ENCODE measurements around the gene TNFSF4. TPM values are rescaled to one million over a fixed set of nuclear protein-coding genes. Genes with fewer than 3 reads are reported as not detected.
A peak's percentile ranks its signal among the peaks of the same experiment; 100 is the strongest.

TNFSF4 gene
- total RNA-seq, 2 donors from 2014 or later: 3.3 to 6.2 TPM

DNA sequence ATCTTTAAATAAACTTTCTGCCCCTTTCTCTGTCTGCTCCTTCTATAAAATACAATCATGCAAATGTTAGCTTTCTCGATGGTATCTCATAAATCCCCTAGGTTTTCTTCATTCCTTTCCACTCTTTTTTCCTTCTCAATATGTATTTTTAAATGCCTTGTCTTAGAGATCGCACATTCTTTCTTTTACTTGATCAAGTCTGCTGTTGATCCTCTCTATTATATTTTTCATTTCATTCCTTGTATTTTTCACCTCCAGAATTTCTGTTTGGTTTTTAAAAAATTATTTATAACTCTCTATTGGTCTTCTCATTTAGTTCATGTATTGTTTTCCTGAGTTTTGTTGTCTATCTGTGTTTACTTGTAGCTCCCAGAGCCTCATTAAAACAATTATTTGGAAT, 36.0 kb downstream of the TNFSF4 start:
- WGBS, 2 experiments (ENCODE audit: insufficient coverage in 1 of 2, insufficient read length in 1 of 2): 73 to 88% methylated on average over 2 of the region's 2 CpGs
- Histone ChIP-seq H3K36me3 (ENCODE audit: control insufficient read depth, insufficient read depth, low read length) (no peaks in the 10 kb centered on the region), H3K27ac (ENCODE audit: low read depth, low read length) (no peak overlapping the region), H3K4me3 (ENCODE audit: low read length) (no peak overlapping the region), H3K9ac (ENCODE audit: extremely low read depth, low read length, poor library complexity, severe bottlenecking) (no peak overlapping the region), H3K9me3 (ENCODE audit: control insufficient read depth, low read length) (peaks cover 32% of the 10 kb centered on the region), H3K27me3 (ENCODE audit: control insufficient read depth, insufficient read depth, low read length, poor library complexity, severe bottlenecking) (no peaks in the 10 kb centered on the region), H3K4me1 (ENCODE audit: control insufficient read depth, insufficient read depth, low read length) (no peaks in the 10 kb centered on the region)
- TF ChIP-seq, protein P1, sequence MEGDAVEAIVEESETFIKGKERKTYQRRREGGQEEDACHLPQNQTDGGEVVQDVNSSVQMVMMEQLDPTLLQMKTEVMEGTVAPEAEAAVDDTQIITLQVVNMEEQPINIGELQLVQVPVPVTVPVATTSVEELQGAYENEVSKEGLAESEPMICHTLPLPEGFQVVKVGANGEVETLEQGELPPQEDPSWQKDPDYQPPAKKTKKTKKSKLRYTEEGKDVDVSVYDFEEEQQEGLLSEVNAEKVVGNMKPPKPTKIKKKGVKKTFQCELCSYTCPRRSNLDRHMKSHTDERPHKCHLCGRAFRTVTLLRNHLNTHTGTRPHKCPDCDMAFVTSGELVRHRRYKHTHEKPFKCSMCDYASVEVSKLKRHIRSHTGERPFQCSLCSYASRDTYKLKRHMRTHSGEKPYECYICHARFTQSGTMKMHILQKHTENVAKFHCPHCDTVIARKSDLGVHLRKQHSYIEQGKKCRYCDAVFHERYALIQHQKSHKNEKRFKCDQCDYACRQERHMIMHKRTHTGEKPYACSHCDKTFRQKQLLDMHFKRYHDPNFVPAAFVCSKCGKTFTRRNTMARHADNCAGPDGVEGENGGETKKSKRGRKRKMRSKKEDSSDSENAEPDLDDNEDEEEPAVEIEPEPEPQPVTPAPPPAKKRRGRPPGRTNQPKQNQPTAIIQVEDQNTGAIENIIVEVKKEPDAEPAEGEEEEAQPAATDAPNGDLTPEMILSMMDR (conservative IDR thresholded peaks at IDR 0.05): no peak
- Mint-ChIP-seq H3K27me3 (ENCODE audit: insufficient read depth) (peaks cover 7% of the 10 kb centered on the region), H3K27ac (no peak overlapping the region), H3K9me3 (peaks cover 38% of the 10 kb centered on the region), H3K36me3 (ENCODE audit: low read depth) (no peaks in the 10 kb centered on the region), H3K4me3 (no peak overlapping the region), H3K4me1 (no peaks in the 10 kb centered on the region)
- no peak for DNase-seq

DNA sequence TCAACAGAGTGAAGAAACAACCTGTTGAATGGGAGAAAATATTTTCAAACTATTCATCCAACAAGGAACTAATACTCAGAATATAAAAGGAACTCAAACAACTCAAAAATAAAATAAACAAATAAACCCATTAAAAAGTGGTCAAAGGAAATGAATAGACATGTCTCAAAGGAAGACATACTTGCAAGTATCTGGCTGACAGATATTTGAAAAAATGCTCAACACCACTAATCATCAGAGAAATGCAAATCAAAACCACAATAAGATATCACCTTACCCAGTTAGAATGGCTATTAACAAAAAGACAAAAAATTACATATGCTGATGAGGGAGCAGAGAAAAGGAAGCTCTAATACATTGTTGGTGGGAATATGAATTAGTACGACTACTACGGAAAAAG, 38.2 kb downstream of the TNFSF4 start:
- TF ChIP-seq, protein P1 (conservative IDR thresholded peaks at IDR 0.05): no peak
- Histone ChIP-seq H3K4me3 (ENCODE audit: low read length) (no peak overlapping the region), H3K36me3 (ENCODE audit: control insufficient read depth, insufficient read depth, low read length) (no peaks in the 10 kb centered on the region), H3K4me1 (ENCODE audit: control insufficient read depth, insufficient read depth, low read length) (no peaks in the 10 kb centered on the region), H3K27me3 (ENCODE audit: control insufficient read depth, insufficient read depth, low read length, poor library complexity, severe bottlenecking) (no peaks in the 10 kb centered on the region), H3K9ac (ENCODE audit: extremely low read depth, low read length, poor library complexity, severe bottlenecking) (no peak overlapping the region), H3K27ac (ENCODE audit: low read depth, low read length) (no peak overlapping the region), H3K9me3 (ENCODE audit: control insufficient read depth, low read length) (peaks cover 34% of the 10 kb centered on the region)
- H3K27ac Mint-ChIP-seq: no peak overlapping the region
- H3K27me3 Mint-ChIP-seq (ENCODE audit: insufficient read depth): peaks cover 7% of the 10 kb centered on the region
- DNase-seq: no peak
- no peak overlapping the region for H3K4me3 Mint-ChIP-seq
- H3K9me3 Mint-ChIP-seq: peaks cover 28% of the 10 kb centered on the region
- no CpG with 5 or more reads among the region's 2 CpGs for WGBS, 2 experiments (ENCODE audit: insufficient coverage in 1 of 2, insufficient read length in 1 of 2)
- no peaks in the 10 kb centered on the region for H3K36me3 Mint-ChIP-seq (ENCODE audit: low read depth)
- H3K4me1 Mint-ChIP-seq: peaks cover 10% of the 10 kb centered on the region

GRCh38 chr1:173164686-173165085, 42.4 kb downstream of the TNFSF4 start:
- Mint-ChIP-seq H3K27ac (no peak overlapping the region), H3K9me3 (no peaks in the 10 kb centered on the region), H3K4me1 (peaks cover 10% of the 10 kb centered on the region), H3K4me3 (no peak overlapping the region), H3K36me3 (ENCODE audit: low read depth) (no peaks in the 10 kb centered on the region), H3K27me3 (ENCODE audit: insufficient read depth) (peaks cover 10% of the 10 kb centered on the region)
- no peaks in the 10 kb centered on the region for H3K36me3 ChIP-seq (ENCODE audit: control insufficient read depth, insufficient read depth, low read length)
- H3K4me3 ChIP-seq (ENCODE audit: low read length): no peak overlapping the region
- H3K27ac ChIP-seq (ENCODE audit: low read depth, low read length): no peak overlapping the region
- DNase-seq: peak; percentile 49
- TF ChIP-seq, protein P1 (conservative IDR thresholded peaks at IDR 0.05): no peak
- H3K9me3 ChIP-seq (ENCODE audit: control insufficient read depth, low read length): peaks cover 11% of the 10 kb centered on the region
- H3K27me3 ChIP-seq (ENCODE audit: control insufficient read depth, insufficient read depth, low read length, poor library complexity, severe bottlenecking): no peaks in the 10 kb centered on the region
- no peaks in the 10 kb centered on the region for H3K4me1 ChIP-seq (ENCODE audit: control insufficient read depth, insufficient read depth, low read length)
- H3K9ac ChIP-seq (ENCODE audit: extremely low read depth, low read length, poor library complexity, severe bottlenecking): no peak overlapping the region
- 50 to 58% methylated on average over 6 to 7 of the region's 7 CpGs for WGBS, 2 experiments (ENCODE audit: insufficient coverage in 1 of 2, insufficient read length in 1 of 2)
